T-cell (primary cell): ENCODE data around the gene CAPN5. TPM values are rescaled to one million over a fixed set of nuclear protein-coding genes. Genes with fewer than 3 reads are reported as not detected.

Experiments
- ATAC-seq, 4 experiments: fragments of 200-7000 bp in 3 of 4; fragments of 150-1000 bp in 1 of 4; cut with Tn5 transposase; replicated peaks in 1 of 4; 1 replicate in 3 of 4; 2 replicates in 1 of 4; pipeline ENCODE4 v1.10.0; 2021; ENCODE audit warnings: moderate library complexity in 3 of 4, mild to moderate bottlenecking in 2 of 4, moderate number of reproducible peaks in 1 of 4
- CTCF ChIA-PET, 2 donors: fragments of 300-600 bp; sonication (Branson Sonifier 250); formaldehyde crosslinking; loops; one replicate each; lab custom pipeline; 2022; ENCODE audit warnings: antibody characterized with exemption in 2 of 2; lab: Charles Lee
- POLR2A ChIA-PET, 2 donors: fragments of 300-600 bp; sonication (Branson Sonifier 250); formaldehyde crosslinking; loops; one replicate each; lab custom pipeline; 2022; ENCODE audit warnings: antibody characterized with exemption in 2 of 2; lab: Charles Lee
- DNase-seq, 35 experiments: peaks; one replicate each; pipeline versions ENCODE4 v3.0.0 to v3.0.0-alpha.2; 2013 to 2023
- H3K27ac ChIP-seq: one replicate; pipeline ENCODE4 v1.5.1; 2013; ENCODE audit warnings: low read length
- H3K27me3 ChIP-seq, 2 experiments: replicated peaks in 1 of 2; 1 replicate in 1 of 2; 2 replicates in 1 of 2; pipeline versions ENCODE4 v1.6.1 to v1.7.0; 2013; ENCODE audit warnings: low read length in 1 of 2, mixed read lengths in 1 of 2; ENCODE audit not compliant: control insufficient read depth in 2 of 2, insufficient read depth in 2 of 2; ENCODE audit errors: extremely low read depth in 1 of 2
- H3K36me3 ChIP-seq, 2 donors: 1 replicate in 1 of 2; 2 replicates in 1 of 2; pipeline versions ENCODE4 v1.6.1 to v1.7.0; 2013; ENCODE audit warnings: low read length in 1 of 2; ENCODE audit not compliant: control insufficient read depth in 2 of 2, insufficient read depth in 1 of 2; ENCODE audit errors: extremely low read depth in 1 of 2
- H3K4me1 ChIP-seq, 2 experiments: 1 replicate in 1 of 2; 2 replicates in 1 of 2; pipeline versions ENCODE4 v1.6.1 to v1.7.0; 2013; ENCODE audit warnings: low read length in 2 of 2, mixed read lengths in 1 of 2; ENCODE audit not compliant: insufficient read depth in 2 of 2, control insufficient read depth in 1 of 2; ENCODE audit errors: extremely low read depth in 1 of 2
- H3K4me3 ChIP-seq, 2 donors: 1 replicate in 1 of 2; 2 replicates in 1 of 2; pipeline versions ENCODE4 v1.5.1 to v1.7.0; 2013; ENCODE audit warnings: mild to moderate bottlenecking in 2 of 2, low read length in 1 of 2, moderate library complexity in 1 of 2; ENCODE audit not compliant: control insufficient read depth in 1 of 2; ENCODE audit errors: extremely low read depth in 1 of 2
- H3K9me3 ChIP-seq: 2 replicates; pipeline ENCODE4 v1.7.0; 2013
- H3K27ac Mint-ChIP-seq, 2 donors: one replicate each; pipeline ENCODE4 v1.8.0; 2020 to 2021; ENCODE audit warnings: mild to moderate bottlenecking in 2 of 2, mixed read lengths in 2 of 2
- H3K27me3 Mint-ChIP-seq, 2 donors: one replicate each; pipeline ENCODE4 v1.8.0; 2021 to 2022; ENCODE audit warnings: mixed read lengths in 2 of 2
- H3K36me3 Mint-ChIP-seq: one replicate; pipeline ENCODE4 v1.8.0; 2021; ENCODE audit warnings: mixed read lengths
- H3K4me1 Mint-ChIP-seq, 3 donors: one replicate each; pipeline ENCODE4 v1.8.0; 2020 to 2022; ENCODE audit warnings: mixed read lengths in 3 of 3, mild to moderate bottlenecking in 1 of 3
- H3K4me3 Mint-ChIP-seq, 3 donors: one replicate each; pipeline ENCODE4 v1.8.0; 2020 to 2022; ENCODE audit warnings: mild to moderate bottlenecking in 3 of 3, mixed read lengths in 3 of 3, moderate library complexity in 3 of 3
- H3K9me3 Mint-ChIP-seq, 3 donors: one replicate each; pipeline ENCODE4 v1.8.0; 2020 to 2022; ENCODE audit warnings: mixed read lengths in 3 of 3
- WGBS: methylation state at CpG from one replicate; pipeline ENCODE4 v1.1.5; 2013; ENCODE audit warnings: missing lambda C conversion rate; ENCODE audit not compliant: insufficient coverage; 5-methylcytosine and 5-hydroxymethylcytosine counted together
- total RNA-seq, 35 experiments: library from RNA in 6 of 35; stranded (reverse) in 6 of 35; fragments of 120-200 nt in 1 of 35; gene quantifications; one replicate each; pipeline versions ENCODE4 v1.2.1 to v1.2.4 and lab custom pipeline; 2013 to 2026

CAPN5 gene
- total RNA-seq, 5 donors from 2014 or later (not counting 1 experiment from before 2014, with no cell fraction given) = 3.1 to 6.4 (median 4.0) TPM

DNA sequence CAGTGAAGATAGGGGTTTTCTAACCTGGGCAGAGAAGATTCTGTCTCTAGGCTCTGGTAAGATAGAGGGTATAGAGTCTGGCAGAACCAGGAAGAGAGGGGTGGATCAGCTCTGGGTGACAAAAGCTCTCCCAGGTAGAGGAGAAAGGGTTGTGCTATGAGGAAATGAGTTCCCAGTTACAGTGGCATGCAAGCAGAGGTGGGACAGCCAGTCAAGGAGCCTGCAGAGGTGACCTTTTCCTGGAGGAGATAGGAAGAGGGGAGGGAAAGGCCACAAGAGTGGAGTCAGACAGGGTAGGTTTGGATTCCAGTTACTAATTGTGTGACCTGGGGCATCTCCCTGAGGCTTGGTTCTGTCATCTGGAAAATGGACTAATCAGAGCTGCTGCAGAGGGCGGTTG lies 3.4 kb upstream of the CAPN5 start:
- H3K4me1 ChIP-seq = peaks cover 3 to 23% of the 10 kb centered on the region in 2 experiments
- Mint-ChIP-seq H3K27me3 (peaks cover 0 to 1% of the 10 kb centered on the region in 2 donors), H3K4me3 (no peak overlapping the region), H3K4me1 (peaks cover 9 to 11% (median 10%) of the 10 kb centered on the region in 3 donors), H3K36me3 (no peaks in the 10 kb centered on the region), H3K27ac (peak overlapping the region in 1 of 2 donors; percentile 36), H3K9me3 (peaks cover 0 to 10% (median 2%) of the 10 kb centered on the region in 3 donors)
- no peaks in the 10 kb centered on the region for H3K27me3 ChIP-seq
- no peak overlapping the region for H3K27ac ChIP-seq
- H3K36me3 ChIP-seq = no peaks in the 10 kb centered on the region
- ChIA-PET CTCF (interaction anchor here (2.1 to 2.2 kb wide), 2 partner anchors 16 to 29 kb away, joined by 6 to 12 read pairs; no protein-coding TSS in a partner anchor), POLR2A (no interaction called here)
- ATAC-seq = no peak
- WGBS = 100% methylated on average over 1 of the region's 1 CpG
- DNase-seq = no peak
- H3K4me3 ChIP-seq = no peak overlapping the region
- H3K9me3 ChIP-seq = no peaks in the 10 kb centered on the region

DNA sequence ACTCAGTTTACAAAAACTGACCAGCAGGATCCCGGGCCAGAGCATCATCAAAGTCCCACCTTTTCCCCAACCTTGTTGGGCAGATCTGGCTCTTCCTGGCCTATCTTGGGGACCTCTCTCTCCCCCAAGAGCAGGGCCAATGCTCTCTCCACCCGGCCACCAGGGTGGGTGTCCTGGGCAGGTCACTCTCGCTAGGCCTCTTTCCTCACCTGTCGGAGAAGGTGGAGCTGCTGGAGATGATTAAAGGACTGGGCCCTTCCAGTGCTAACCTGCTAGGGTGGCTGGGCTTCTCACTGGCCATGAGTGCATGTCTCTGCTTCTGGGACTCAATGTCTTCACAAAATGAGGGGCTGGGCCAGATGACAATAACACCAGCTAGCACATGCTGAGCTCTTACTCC lies 2.9 kb upstream of the CAPN5 start:
- Histone ChIP-seq H3K36me3 (no peaks in the 10 kb centered on the region), H3K4me3 (no peak overlapping the region), H3K27me3 (no peaks in the 10 kb centered on the region), H3K27ac (no peak overlapping the region), H3K4me1 (peaks cover 3 to 23% of the 10 kb centered on the region in 2 experiments), H3K9me3 (no peaks in the 10 kb centered on the region)
- Mint-ChIP-seq H3K27ac (no peak overlapping the region), H3K4me1 (peaks cover 9 to 13% (median 10%) of the 10 kb centered on the region in 3 donors), H3K36me3 (no peaks in the 10 kb centered on the region), H3K4me3 (no peak overlapping the region), H3K9me3 (peaks cover 0 to 10% (median 2%) of the 10 kb centered on the region in 3 donors), H3K27me3 (peaks cover 0 to 1% of the 10 kb centered on the region in 2 donors)
- peak in 1 of 35 experiments; percentile 19 for DNase-seq
- CTCF ChIA-PET = interaction anchor here (2.1 to 2.2 kb wide), 2 partner anchors 16 to 29 kb away, joined by 6 to 12 read pairs; no protein-coding TSS in a partner anchor
- WGBS = 97% methylated on average over 3 of the region's 4 CpGs
- POLR2A ChIA-PET = no interaction called here
- no peak for ATAC-seq

DNA sequence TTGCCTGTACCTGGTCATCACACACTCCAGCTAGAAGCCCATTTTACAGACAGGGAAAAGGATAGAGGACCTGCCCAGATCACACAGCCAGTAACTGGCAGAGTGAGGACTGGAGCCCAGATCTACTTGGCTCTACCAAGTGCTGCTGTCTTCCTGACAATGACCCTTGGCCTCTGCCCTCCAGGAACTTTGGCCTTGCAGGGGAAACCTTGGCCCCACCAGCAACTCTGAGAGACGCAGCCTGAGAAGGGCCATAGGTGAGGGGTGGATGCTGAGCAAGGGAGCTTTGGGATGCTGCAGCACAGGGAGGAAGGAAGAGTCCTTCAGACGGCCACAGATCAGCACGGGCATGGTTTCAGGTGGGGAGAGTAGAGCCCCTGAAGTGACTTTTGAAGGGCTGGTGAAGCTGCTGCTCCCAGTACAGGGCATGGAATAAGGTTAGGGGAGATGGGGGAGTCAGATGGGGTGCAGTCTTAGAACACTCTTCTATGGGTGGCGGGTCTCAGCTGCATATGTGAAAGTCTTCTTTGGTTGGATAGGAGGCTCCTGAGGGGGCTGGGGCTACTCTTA lies 2.0 kb upstream of the CAPN5 start:
- CTCF ChIA-PET = interaction anchor here (0.8 to 2.2 kb wide), 2 partner anchors 17 to 28 kb away, joined by 3 to 6 read pairs; no protein-coding TSS in a partner anchor
- Histone ChIP-seq H3K36me3 (no peaks in the 10 kb centered on the region), H3K4me3 (no peak overlapping the region), H3K27me3 (peaks cover 0 to under 1% of the 10 kb centered on the region in 2 experiments), H3K27ac (no peak overlapping the region), H3K4me1 (peaks cover 3 to 23% of the 10 kb centered on the region in 2 experiments), H3K9me3 (no peaks in the 10 kb centered on the region)
- Mint-ChIP-seq H3K4me1 (peaks cover 10 to 13% (median 11%) of the 10 kb centered on the region in 3 donors), H3K4me3 (peak overlapping the region in 2 of 3 donors; percentile 55 to 83), H3K27me3 (no peaks in the 10 kb centered on the region), H3K36me3 (no peaks in the 10 kb centered on the region), H3K9me3 (peaks cover 0 to 10% (median 2%) of the 10 kb centered on the region in 3 donors), H3K27ac (peak overlapping the region; percentile 35 to 58)
- DNase-seq = no peak
- WGBS = 93% methylated on average over 3 of the region's 4 CpGs
- POLR2A ChIA-PET = no interaction called here
- ATAC-seq = no peak

DNA sequence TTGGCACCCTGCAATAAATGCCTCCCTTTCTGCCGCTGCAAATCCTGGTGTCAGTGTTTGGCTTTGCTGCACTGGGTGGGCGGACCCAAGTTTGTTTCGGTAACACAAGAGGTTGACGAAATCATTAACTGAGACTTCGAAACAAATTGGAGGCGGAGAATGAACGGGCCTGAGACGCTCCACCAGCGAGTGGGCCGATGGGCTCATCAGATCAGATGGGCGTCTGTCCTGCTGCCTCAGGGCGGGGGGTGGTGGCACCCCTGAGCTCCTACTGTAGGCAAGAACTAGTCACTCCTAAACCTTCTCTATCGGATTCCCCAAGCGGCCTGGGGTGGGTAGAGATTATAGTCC lies 918 bp upstream of the CAPN5 start:
- Histone ChIP-seq H3K27ac (no peak overlapping the region), H3K4me1 (peaks cover 3 to 23% of the 10 kb centered on the region in 2 experiments), H3K36me3 (no peaks in the 10 kb centered on the region), H3K9me3 (no peaks in the 10 kb centered on the region), H3K4me3 (peak overlapping the region; percentile 65 to 73), H3K27me3 (peaks cover 0 to 4% of the 10 kb centered on the region in 2 experiments)
- H3K4me1 Mint-ChIP-seq = peaks cover 10 to 17% (median 11%) of the 10 kb centered on the region in 3 donors
- no peaks in the 10 kb centered on the region for H3K36me3 Mint-ChIP-seq
- POLR2A ChIA-PET = no interaction called here
- no peaks in the 10 kb centered on the region for H3K27me3 Mint-ChIP-seq
- CTCF ChIA-PET = interaction anchor here in 1 of 2 donors (0.6 kb wide), 1 partner anchor 53 kb away, joined by 3 read pairs; no protein-coding TSS in a partner anchor
- WGBS = 62% methylated on average over 8 of the region's 14 CpGs
- H3K9me3 Mint-ChIP-seq = peaks cover 0 to 9% (median 2%) of the 10 kb centered on the region in 3 donors
- peak overlapping the region; percentile 83 to 93 (median 88) for H3K4me3 Mint-ChIP-seq
- peak in 1 of 35 experiments; percentile 21 for DNase-seq
- ATAC-seq = no peak
- peak overlapping the region in 1 of 2 donors; percentile 74 for H3K27ac Mint-ChIP-seq

DNA sequence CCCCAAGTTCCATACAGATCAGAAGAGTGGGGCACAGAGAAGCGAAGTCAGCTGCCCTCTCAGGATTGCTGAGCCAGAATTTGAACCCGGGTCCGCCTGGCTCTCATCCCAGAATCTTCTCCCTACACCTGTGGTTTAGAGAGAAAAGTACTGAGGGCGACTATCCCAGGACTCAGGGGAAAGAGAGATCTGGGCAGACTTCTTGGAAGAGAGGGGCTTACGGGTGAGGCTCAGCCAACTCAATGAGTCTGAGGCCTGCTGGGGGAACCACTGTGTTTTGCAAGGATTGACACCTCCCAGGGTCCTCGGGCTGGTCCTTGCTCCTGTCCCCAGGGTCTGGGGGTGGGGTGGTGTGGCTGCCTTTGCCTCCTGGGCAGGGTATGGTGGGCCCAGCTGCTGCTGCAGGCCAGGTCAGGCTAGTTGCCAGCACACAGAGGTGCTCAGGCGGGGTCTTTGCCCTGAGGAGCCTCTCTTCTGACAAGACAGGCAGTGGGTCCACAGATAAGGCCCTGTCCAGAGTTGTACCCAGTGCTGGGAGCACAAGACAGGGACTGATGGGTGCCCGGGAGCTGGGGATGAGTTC lies 1.2 kb downstream of the CAPN5 start:
- Mint-ChIP-seq H3K36me3 (no peaks in the 10 kb centered on the region), H3K27ac (peak overlapping the region in 1 of 2 donors; percentile 39), H3K9me3 (no peaks in the 10 kb centered on the region), H3K4me3 (peak overlapping the region; percentile 69 to 93 (median 76)), H3K4me1 (peaks cover 22 to 28% (median 23%) of the 10 kb centered on the region in 3 donors), H3K27me3 (no peaks in the 10 kb centered on the region)
- ChIA-PET CTCF (no interaction called here), POLR2A (no interaction called here)
- Histone ChIP-seq H3K4me3 (no peak overlapping the region), H3K27me3 (peaks cover 0 to 13% of the 10 kb centered on the region in 2 experiments), H3K4me1 (peaks cover 3 to 38% of the 10 kb centered on the region in 2 experiments), H3K27ac (no peak overlapping the region), H3K9me3 (no peaks in the 10 kb centered on the region), H3K36me3 (no peaks in the 10 kb centered on the region)
- peak in 1 of 35 experiments; percentile 22 for DNase-seq
- ATAC-seq = no peak
- WGBS = 98% methylated on average over 4 of the region's 8 CpGs

DNA sequence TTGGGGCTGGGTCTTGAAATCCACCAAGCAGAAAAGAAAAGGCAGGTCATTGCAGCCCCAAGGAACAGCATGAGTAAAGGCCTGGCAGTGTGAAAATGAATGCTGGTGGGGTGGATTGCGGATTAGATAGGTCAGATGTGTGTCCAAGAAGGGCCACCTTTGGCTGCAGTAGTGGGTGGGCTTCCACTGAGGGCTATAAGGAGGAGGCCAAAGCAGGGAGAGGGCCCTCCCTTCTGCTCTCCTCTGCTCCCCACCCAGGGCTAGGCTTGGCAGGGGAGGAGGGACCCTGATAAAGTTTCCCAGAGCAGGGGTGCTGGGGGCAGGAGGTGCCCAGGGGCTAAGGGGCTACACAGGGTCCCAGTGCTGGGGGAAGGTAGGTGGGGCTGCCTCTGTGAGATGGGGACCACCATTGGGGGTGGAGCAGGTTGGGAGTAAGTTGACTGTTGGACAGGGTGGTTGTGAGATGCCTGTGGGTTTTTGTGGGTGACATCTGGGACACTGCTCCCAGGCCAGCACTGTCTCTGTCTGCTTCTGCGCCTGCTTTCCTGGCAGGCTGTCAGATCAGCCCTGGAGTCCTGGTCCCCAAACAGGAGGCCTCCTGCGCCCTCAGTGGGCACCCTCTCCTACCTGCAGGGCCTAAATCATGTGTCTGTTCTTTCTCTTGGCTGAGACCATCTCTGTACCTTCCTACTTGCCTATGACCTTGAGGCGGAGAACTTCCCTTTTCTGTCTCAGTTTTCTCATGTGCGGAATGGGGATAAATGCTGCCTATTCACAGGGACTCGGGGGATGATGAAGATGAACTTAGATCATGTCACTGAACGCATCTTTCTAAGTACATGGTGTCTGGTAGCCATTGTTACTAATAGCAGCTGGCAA lies 1.9 kb downstream of the CAPN5 start:
- Histone ChIP-seq H3K4me1 (peaks cover 3 to 45% of the 10 kb centered on the region in 2 experiments), H3K36me3 (no peaks in the 10 kb centered on the region), H3K9me3 (no peaks in the 10 kb centered on the region), H3K27me3 (peaks cover 0 to 13% of the 10 kb centered on the region in 2 experiments), H3K27ac (no peak overlapping the region), H3K4me3 (no peak overlapping the region)
- no peaks in the 10 kb centered on the region for H3K36me3 Mint-ChIP-seq
- peaks cover 28 to 35% (median 30%) of the 10 kb centered on the region in 3 donors for H3K4me1 Mint-ChIP-seq
- peak overlapping the region; percentile 69 to 93 (median 76) for H3K4me3 Mint-ChIP-seq
- no peaks in the 10 kb centered on the region for H3K9me3 Mint-ChIP-seq
- ChIA-PET CTCF (no interaction called here), POLR2A (interaction anchor here in 1 of 2 donors (0.6 kb wide), 1 partner anchor 21 kb away, joined by 9 read pairs; no protein-coding TSS in a partner anchor)
- WGBS = 92% methylated on average over 6 of the region's 7 CpGs
- DNase-seq (peak in 1 of 35 experiments; percentile 21), ATAC-seq (no peak)
- no peaks in the 10 kb centered on the region for H3K27me3 Mint-ChIP-seq
- peak overlapping the region in 1 of 2 donors; percentile 39 for H3K27ac Mint-ChIP-seq
